Chondrocyte (in vitro differentiated cells): ENCODE results near the gene FILIP1. TPM values are rescaled to one million over a fixed set of nuclear protein-coding genes. Genes with fewer than 3 reads are reported as not detected.

Source experiments
- DNase-seq: peaks from one replicate; pipeline ENCODE4 v3.0.0; 2021; ENCODE audit warnings: mixed read lengths, low spot score
- H3K27ac Mint-ChIP-seq: one replicate; pipeline ENCODE4 v1.8.0; 2021; ENCODE audit warnings: mild to moderate bottlenecking, moderate library complexity, mixed read lengths; ENCODE audit not compliant: unreplicated experiment
- H3K27me3 Mint-ChIP-seq: 2 replicates; pipeline ENCODE4 v1.8.0; 2021; ENCODE audit warnings: low read depth, mixed read lengths
- H3K36me3 Mint-ChIP-seq: 2 replicates; pipeline ENCODE4 v1.8.0; 2021; ENCODE audit warnings: low read depth, mixed read lengths
- H3K4me1 Mint-ChIP-seq: 2 replicates; pipeline ENCODE4 v1.8.0; 2021; ENCODE audit warnings: low read depth, mild to moderate bottlenecking, mixed read lengths
- H3K4me3 Mint-ChIP-seq: one replicate; pipeline ENCODE4 v1.8.0; 2021; ENCODE audit warnings: mild to moderate bottlenecking, moderate library complexity, mixed read lengths; ENCODE audit not compliant: unreplicated experiment
- H3K9me3 Mint-ChIP-seq: 2 replicates; pipeline ENCODE4 v1.8.0; 2021; ENCODE audit warnings: low read depth, mixed read lengths
- total RNA-seq: library from RNA; stranded (reverse); gene quantifications from 3 replicates; pipeline ENCODE4 v1.2.1, GENCODE V29; 2021
- TF ChIP-seq, protein P1 (sequence below): fragments of 200-600 bp; sonication (generic); IDR thresholded peaks from 2 replicates; pipeline ENCODE4 v1.5.0; 2021; ENCODE audit warnings: antibody characterized with exemption, mild to moderate bottlenecking, moderate library complexity

FILIP1 gene
- total RNA-seq, 1 donor from 2014 or later = 7.0 TPM

DNA sequence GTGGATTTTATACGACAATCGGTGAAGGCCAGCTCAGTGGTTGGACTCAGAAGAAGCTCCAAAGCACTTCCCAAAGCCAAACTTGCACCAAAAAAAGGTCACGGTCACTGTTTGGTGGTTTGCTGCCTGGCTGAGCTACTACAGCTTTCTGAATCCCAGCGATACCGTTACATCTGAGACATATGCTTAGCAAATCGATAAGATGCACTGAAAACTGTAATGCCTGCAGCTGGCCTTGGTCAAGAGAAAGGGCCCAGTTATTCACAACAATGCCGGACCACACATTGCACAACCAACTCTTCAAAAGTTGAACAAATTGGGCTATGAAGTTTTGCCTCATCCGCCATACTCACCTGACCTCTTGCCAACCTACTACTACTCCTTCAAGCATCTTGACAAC lies 70.2 kb downstream of the FILIP1 start:
- peaks cover 18% of the 10 kb centered on the region for H3K4me1 Mint-ChIP-seq
- H3K4me3 Mint-ChIP-seq = no peak overlapping the region
- TF ChIP-seq, protein P1, sequence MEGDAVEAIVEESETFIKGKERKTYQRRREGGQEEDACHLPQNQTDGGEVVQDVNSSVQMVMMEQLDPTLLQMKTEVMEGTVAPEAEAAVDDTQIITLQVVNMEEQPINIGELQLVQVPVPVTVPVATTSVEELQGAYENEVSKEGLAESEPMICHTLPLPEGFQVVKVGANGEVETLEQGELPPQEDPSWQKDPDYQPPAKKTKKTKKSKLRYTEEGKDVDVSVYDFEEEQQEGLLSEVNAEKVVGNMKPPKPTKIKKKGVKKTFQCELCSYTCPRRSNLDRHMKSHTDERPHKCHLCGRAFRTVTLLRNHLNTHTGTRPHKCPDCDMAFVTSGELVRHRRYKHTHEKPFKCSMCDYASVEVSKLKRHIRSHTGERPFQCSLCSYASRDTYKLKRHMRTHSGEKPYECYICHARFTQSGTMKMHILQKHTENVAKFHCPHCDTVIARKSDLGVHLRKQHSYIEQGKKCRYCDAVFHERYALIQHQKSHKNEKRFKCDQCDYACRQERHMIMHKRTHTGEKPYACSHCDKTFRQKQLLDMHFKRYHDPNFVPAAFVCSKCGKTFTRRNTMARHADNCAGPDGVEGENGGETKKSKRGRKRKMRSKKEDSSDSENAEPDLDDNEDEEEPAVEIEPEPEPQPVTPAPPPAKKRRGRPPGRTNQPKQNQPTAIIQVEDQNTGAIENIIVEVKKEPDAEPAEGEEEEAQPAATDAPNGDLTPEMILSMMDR = no peak
- H3K9me3 Mint-ChIP-seq = peaks cover 2% of the 10 kb centered on the region
- H3K27ac Mint-ChIP-seq = no peak overlapping the region
- no peaks in the 10 kb centered on the region for H3K36me3 Mint-ChIP-seq
- no peaks in the 10 kb centered on the region for H3K27me3 Mint-ChIP-seq
- DNase-seq = no peak

DNA sequence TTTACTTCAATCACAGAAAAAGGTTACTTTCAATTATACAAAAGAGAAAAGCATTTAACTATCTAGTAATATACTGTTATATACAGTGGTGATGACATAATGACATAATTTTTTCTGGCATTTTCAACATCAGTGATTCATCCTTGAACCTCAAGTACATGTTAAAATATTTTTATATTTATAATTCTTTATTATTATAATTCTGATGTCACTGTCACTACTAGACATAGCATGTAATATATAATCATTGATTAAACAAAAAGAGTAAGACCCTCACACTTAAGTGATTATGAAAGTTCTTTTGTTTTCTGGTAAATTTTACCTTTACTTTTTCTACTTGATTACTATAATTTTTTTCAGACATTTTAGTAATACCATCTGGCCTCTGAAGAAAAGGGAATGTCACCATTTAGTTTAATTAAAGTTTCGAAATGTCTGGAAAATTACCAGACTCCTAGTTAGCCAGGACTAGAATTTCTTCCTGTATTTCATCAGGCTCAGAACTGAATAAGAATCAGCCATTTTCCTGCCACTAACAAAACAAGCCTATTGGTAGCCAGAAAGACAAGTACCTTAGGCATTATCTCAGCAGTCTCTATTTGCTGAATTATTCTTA lies 71.5 kb downstream of the FILIP1 start:
- peaks cover 25% of the 10 kb centered on the region for H3K4me1 Mint-ChIP-seq
- no peak for DNase-seq
- TF ChIP-seq, protein P1 = no peak

DNA sequence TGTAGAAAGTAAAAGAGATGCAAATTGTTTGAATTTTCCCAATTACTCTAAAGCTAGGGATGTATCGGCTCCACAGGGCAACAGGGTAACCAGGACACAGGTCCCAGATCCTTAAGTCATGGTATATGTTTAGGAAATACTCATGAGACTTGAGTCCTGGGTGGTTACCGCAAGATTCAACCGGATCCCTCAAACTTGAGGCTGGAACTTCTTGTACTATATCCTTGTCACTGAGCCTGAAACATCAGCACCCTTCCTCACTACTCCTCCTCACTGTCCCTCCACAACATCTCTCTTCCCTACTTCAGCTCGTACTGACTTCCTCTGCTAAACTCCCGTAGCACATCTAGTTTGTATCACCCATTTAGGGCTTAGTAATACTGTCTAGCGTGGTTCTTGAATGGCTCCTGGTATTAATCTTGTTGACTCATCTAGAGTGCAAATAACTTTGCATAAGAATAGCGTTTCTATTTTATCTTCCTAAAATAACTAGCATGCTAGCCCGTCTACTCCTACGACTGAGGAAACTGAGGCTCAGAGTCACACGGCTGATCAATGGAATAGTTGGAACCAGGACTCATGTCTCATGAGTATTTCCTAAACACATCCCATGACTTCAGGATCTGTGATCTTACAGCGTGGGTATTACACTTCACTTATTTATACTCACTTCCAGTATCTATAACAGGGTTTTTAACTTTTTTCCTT lies 72.1 kb downstream of the FILIP1 start:
- Mint-ChIP-seq H3K4me3 (no peak overlapping the region), H3K27me3 (no peaks in the 10 kb centered on the region), H3K27ac (no peak overlapping the region), H3K4me1 (peaks cover 25% of the 10 kb centered on the region), H3K9me3 (peaks cover 2% of the 10 kb centered on the region), H3K36me3 (no peaks in the 10 kb centered on the region)
- TF ChIP-seq, protein P1 = no peak
- no peak for DNase-seq

More for the DNA sequence above, 71.5 kb downstream of the FILIP1 start:
- H3K9me3 Mint-ChIP-seq = peaks cover 2% of the 10 kb centered on the region
- no peaks in the 10 kb centered on the region for H3K36me3 Mint-ChIP-seq
- H3K27me3 Mint-ChIP-seq = no peaks in the 10 kb centered on the region
- H3K4me3 Mint-ChIP-seq = no peak overlapping the region
- H3K27ac Mint-ChIP-seq = no peak overlapping the region

DNA sequence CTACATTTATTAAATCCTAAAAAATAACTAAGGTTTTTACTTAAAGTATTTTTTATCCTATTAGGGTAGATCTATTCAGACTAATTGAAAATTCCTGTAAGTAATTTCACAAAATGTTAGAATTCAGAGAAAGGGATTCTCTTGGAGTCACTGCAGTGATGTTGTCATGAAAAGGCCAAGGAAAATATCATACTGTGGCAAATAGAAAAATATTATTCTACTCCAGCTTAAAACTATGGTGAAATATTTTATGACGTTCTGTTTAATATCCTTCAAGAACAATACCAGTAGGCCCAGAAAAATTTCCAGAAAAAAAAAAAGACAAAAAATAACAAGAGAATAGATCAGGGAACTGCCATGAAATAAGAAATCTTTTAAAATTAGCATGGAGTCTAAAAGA lies 73.6 kb downstream of the FILIP1 start:
- no peaks in the 10 kb centered on the region for H3K27me3 Mint-ChIP-seq
- DNase-seq = no peak
- TF ChIP-seq, protein P1 = no peak
- peak overlapping the region; percentile 52 for H3K27ac Mint-ChIP-seq
- no peaks in the 10 kb centered on the region for H3K9me3 Mint-ChIP-seq
- no peak overlapping the region for H3K4me3 Mint-ChIP-seq
- peaks cover 23% of the 10 kb centered on the region for H3K4me1 Mint-ChIP-seq
- H3K36me3 Mint-ChIP-seq = no peaks in the 10 kb centered on the region

DNA sequence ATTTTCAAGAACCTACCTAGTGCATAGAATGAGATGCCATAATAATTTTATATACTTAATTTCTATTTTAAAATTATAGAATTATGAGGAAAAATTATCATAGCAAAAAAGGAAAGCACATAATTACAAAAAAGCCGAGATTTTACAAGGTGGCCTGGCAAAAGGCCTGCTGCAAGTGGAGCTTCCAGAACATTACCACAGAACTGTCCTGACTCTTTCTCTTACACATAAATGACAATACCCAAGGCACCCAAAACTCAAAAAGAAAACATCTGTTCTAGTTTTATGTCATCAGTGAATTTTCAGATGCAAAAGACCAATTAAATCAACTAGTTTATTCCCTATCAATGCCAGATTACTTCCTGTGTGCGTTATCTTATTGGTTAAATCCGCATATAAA lies 74.2 kb downstream of the FILIP1 start:
- Mint-ChIP-seq H3K27ac (no peak overlapping the region), H3K4me3 (no peak overlapping the region), H3K9me3 (no peaks in the 10 kb centered on the region), H3K27me3 (no peaks in the 10 kb centered on the region), H3K36me3 (no peaks in the 10 kb centered on the region), H3K4me1 (peaks cover 28% of the 10 kb centered on the region)
- no peak for DNase-seq
- TF ChIP-seq, protein P1 = no peak
